HUES6 (cell line): ENCODE data around the gene ZNF581.

Source experiments
- H3K27ac ChIP-seq: 2 replicates; pipeline ENCODE4 v1.7.0; 2013; ENCODE audit warnings: low read depth, mild to moderate bottlenecking, low read length, inconsistent platforms
- H3K27me3 ChIP-seq: 2 replicates; pipeline ENCODE4 v1.6.1; 2013; ENCODE audit warnings: low read length; ENCODE audit not compliant: control insufficient read depth, insufficient read depth
- H3K36me3 ChIP-seq: 2 replicates; pipeline ENCODE4 v1.6.1; 2013; ENCODE audit warnings: low read length; ENCODE audit not compliant: control insufficient read depth, insufficient read depth
- H3K4me1 ChIP-seq: 2 replicates; pipeline ENCODE4 v1.6.1; 2013; ENCODE audit warnings: low read length; ENCODE audit not compliant: control insufficient read depth, insufficient read depth
- H3K4me3 ChIP-seq: 2 replicates; pipeline ENCODE4 v1.5.1; 2013; ENCODE audit warnings: low read depth, low read length
- H3K9ac ChIP-seq: one replicate; pipeline ENCODE4 v1.6.1; 2013; ENCODE audit warnings: mild to moderate bottlenecking, low read length
- H3K9me3 ChIP-seq: 2 replicates; pipeline ENCODE4 v1.6.1; 2013; ENCODE audit warnings: low read depth, low read length; ENCODE audit not compliant: control insufficient read depth, insufficient read depth

ZNF581 gene

DNA sequence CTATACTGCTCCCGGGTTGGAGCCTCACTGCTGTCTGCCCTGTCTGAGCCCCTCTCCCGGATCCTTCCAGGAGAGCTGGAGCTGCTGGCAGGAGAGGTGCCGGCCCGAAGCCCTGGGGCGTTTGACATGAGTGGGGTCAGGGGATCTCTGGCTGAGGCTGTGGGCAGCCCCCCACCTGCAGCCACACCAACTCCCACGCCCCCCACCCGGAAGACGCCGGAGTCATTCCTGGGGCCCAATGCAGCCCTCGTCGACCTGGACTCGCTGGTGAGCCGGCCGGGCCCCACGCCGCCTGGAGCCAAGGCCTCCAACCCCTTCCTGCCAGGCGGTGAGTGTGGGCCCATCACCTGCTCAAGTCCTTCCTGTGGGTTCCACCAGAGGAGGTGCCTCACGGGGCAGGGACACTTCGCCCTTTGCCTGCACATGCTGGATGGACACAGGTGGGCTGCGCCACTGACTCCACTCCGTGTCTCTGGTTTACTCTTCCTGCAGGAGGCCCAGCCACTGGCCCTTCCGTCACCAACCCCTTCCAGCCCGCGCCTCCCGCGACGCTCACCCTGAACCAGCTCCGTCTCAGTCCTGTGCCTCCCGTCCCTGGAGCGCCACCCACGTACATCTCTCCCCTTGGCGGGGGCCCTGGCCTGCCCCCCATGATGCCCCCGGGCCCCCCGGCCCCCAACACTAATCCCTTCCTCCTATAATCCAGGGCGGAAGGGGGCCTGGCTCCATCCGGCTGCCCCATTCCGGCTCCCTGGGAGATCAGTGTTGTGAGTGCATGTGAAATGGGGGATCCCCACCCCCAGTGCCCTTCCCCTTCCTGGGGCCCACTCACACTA, 51.4 kb downstream of the ZNF581 start:
- H3K4me1 ChIP-seq = no peaks in the 10 kb centered on the region
- H3K36me3 ChIP-seq = peaks cover 84% of the 10 kb centered on the region
- no peak overlapping the region for H3K4me3 ChIP-seq

More for the DNA sequence above, 51.4 kb downstream of the ZNF581 start:
- Histone ChIP-seq H3K27me3 (no peaks in the 10 kb centered on the region), H3K9ac (no peak overlapping the region), H3K9me3 (no peaks in the 10 kb centered on the region), H3K27ac (no peak overlapping the region)
